ENCODE data around the gene MST1R.

MST1R gene

DNA sequence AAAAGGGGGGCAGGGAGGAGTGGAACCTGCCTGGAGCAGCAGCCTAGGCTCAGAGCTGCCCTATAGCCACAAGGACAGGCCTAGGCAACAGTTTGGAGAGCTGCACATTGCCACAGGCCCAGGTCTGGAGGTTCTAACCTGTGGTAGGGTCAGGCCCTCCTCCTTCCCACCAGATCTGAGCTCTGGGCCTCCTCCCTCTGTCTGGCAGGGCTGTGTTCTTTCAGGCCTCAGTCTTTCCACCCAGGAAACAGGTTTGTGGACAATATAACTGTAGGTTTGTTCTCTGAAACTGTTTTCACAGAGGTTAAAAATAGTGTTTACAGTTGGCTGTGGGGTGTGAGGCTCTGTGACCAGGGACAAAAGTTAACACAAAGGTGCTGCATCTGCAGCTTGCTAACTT is 25.0 kb downstream of the MST1R start:
- DNase-seq (ENCODE audit: low read depth in 2 of 2, low spot score in 1 of 2), result no peak

GRCh38 chr3:49877716-49878115 is 26.0 kb downstream of the MST1R start:
- DNase-seq (ENCODE audit: low read depth in 2 of 2, low spot score in 1 of 2), result no peak

GRCh38 chr3:49876567-49876966 is 27.1 kb downstream of the MST1R start:
- DNase-seq (ENCODE audit: low read depth in 2 of 2, low spot score in 1 of 2), result no peak

DNA sequence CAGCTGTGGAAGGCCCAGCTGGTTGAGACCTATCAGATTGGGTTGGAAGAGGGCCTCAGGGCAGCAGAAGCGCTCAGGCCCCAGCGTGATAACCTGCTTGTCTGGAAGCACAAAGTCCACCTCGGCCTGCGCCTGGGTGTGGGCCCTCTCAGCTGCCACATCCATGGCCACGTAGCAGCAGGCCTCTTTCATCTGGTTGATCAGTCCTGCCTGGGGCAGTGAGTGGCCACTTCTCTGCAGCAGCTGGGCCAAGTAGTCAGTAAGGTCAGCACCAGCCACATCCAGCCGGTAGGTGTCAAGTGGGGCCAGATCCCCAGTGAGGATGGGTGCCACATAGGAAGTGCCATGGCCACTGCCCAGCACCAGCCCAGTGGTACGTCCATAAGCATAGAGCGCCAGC is 30.1 kb downstream of the MST1R start:
- no peak for DNase-seq (ENCODE audit: low read depth in 2 of 2, low spot score in 1 of 2)

- DNase-seq (ENCODE audit: low read depth in 2 of 2, low spot score in 1 of 2), result no peak
Measured at GRCh38 chr3:49872801-49873281, 30.8 kb downstream of the MST1R start.

- no peak for DNase-seq (ENCODE audit: low read depth in 2 of 2, low spot score in 1 of 2)
Measured at GRCh38 chr3:49871531-49872153, 32.0 kb downstream of the MST1R start.

DNA sequence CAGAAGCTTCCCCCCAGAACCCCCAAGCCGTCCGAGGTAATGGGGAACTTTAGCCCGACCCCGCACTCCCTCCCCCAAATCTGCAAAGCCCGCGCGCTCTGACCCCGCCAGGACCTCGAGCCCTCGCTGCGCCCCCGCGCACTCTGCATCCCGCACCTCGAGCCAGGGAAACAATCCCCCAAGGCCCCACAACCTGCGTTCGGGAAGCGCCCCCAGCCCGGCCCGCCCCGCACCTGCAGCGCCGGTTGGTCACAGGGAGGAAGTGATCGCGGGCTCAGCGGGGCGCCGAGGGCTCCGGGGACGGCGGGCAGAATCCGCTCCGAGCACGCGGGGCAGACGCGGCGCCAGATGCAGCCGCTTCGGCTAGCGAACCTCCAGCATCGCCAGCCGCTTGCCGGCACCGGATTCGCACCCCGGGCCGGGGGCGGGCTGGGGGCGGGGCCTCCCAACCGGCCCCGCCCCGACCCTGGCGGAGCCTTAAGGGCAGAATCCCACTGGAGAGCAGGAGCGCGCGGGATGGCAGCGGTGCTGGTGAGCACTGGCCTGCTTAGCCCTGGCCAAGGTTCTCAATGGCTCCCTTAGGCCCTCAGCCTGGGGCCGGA is 34.0 kb downstream of the MST1R start, which contains the start of gene CAMKV:
Gene CAMKV, minus strand, starts transcription at position 382 of the 602 bp plus-strand sequence. CDS start 7,518 bp downstream, outside the sequence.
- no peak for DNase-seq (ENCODE audit: low read depth in 2 of 2, low spot score in 1 of 2)

DNA sequence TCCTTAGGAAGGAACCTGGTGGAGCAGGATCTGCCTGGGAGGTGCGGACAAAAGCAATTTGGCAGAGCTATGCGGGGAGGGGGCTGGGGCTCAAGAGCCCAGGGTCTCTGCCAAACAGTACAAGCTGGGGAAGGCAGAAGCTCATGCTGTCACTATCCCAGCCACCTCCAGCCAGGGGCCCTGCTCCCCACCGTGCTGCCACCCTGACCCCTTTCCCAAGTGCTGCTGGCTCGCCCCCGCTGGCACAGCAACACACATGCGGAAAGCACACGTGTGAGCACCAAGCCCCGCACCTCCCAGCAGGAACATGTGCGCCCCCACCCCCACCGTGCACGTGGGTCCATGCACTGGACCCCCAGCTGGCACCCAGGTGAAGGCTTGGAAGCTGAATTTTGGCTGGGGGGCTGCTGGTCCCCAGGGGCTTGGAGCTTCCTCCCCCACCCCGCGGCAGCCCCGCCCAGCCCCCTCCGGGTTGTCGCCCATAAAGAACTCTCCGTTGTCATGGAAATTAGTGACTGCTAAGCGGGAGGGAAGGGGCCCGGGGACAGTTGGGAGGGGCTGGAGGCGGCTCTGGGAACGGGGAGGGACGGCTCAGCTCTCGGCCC is 34.7 kb downstream of the MST1R start:
- DNase-seq (ENCODE audit: low read depth in 2 of 2, low spot score in 1 of 2), result no peak

DNA sequence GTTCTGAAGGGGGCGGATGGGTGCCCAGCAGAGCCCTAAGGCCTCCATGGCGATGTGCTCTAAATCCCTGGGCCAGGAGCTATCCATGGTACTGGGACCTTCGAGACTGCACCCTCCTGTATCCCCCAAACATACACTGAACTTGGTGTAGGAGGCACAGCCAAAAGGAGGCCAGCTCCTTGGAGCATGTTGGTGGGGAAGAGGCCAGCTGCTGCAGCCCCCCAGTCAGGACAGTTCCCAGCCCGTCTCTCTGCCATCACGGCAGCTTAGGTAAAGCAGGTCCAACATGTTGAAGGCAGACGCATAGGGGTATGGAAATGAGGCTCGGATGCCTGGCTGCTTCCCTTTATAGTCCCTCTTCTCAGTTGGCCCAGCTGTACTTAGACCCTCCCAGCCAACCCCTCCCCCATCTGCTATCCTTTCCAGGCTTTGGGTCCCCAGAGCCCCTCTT is 35.8 kb downstream of the MST1R start:
- no peak for DNase-seq (ENCODE audit: low read depth in 2 of 2, low spot score in 1 of 2)

GRCh38 chr3:49867400-49867799 is 36.3 kb downstream of the MST1R start:
- DNase-seq (ENCODE audit: low read depth in 2 of 2, low spot score in 1 of 2), result no peak

DNA sequence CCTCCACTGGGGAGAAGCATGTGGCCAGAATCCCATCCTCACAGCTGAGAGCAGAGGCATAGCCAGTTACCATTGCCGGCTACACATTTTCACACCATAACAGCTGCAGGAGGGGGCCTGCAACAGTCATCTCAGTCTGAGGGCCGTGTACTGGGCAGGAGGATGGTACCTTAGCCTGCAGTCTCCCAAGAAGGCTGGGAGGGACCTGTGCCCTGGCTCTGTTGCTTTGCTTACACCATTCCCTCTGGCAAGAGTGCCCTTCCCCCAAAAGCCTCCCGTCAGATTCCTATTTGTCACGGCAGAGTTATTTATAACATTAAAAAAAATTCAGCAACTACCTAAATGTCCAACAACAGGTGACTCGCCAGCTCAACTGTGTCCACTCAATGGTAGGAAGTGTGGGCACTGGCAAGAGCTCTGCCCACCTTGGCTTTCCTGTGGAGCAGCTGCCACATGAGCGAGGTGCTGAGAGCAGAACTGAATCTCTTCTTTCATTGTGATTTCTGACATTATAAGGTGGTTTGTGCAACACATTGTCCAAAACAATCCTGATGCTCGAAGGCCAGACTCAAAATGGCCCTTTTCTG is 38.4 kb downstream of the MST1R start:
- DNase-seq (ENCODE audit: low read depth in 2 of 2, low spot score in 1 of 2), result no peak

DNA sequence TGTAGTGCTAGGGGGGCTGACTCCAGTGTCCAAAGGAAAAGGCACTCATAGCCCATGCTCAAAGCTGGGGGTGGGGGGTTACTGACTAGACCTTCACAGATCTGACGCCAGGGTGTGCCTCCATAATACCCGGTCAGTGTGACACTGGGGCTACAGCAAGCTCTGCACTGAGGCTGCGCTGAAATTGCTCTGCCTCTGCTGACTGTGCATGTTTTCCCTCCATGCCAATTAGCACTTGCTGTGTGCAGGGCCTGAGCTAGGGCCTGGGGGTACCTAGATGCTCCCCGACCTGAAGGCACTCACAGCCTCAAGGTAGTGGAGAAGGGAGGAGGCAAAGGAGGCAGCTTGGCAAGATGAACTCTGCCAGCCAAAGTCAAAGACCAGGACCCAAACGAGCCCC is 39.2 kb downstream of the MST1R start:
- no peak for DNase-seq (ENCODE audit: low read depth in 2 of 2, low spot score in 1 of 2)

DNA sequence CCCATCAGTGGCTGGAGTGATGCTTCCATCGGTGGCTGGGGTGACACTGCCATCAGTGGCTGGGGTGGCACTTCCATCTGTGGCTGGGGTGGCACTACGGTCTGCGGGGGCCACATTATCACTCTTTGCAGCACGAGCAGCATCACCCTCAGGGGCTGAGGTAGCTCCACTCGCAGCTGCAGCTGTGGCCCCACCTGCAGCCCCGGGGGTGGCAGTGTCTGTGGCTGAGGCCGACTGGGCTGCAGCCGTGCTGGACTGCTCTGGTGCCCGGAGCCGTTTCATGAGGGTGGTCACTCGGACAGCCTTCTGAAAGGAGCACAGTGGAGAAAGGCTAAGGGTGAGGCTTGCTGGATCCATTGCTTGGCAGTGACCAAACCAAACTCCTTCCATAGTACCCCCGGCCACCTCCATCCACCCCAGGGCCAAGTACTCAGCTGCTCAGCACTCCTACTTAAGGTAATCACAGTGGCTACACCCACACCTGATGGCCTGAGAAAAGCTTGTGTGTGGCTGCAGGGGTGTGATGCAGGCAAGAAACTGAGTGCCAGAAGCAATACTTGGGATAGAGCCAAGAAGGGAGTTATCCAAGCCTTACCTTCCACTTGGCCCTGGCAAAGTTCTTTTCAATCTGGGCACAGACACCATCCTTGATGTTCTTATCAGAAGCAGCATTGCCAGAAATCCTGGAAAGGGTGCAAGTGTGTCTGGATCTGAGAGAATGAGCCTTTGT is 43.9 kb downstream of the MST1R start:
- DNase-seq (ENCODE audit: low read depth in 2 of 2, low spot score in 1 of 2), result no peak

DNA sequence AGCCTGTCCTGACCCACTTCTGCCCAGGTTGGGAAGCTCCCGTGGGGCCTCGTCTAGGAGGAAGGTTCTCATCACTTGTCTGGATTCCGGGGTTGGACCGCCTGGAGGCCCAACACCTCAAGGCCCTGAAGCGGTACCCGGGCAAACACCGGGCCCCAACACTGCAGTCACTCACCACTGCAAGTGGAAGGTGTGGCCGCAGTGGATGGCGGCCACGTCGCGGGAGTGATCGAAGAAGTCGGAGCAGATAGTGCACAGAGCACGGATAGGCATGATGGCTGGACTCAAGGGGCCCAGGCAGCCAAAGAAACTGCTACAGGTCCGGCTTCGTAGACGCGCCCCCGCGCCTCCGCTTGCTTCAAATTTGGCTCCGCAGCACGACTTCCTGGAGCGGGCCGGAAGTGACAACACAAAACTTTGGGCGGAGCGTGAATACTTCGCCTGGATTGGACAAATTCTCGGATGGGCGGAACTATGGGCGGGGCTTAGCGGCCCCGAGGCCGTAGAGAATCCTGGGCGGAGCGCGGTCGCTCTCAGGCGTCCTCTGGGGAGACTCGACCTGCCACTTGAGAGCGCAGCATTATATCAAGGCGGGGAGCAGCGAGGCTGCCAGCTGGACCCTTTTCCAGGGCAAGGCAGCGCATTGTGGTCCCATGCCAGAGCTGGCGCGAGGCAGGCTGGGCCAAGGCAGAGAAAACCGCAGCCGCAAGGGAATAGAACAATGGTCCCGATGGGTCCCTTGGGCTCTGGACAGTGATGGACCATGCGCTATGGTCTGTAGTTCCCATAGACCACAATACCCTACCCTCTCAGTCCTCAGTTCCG is 47.3 kb downstream of the MST1R start, which contains the start of gene TRAIP:
Gene TRAIP, minus strand, starts transcription at position 384 of the 825 bp plus-strand sequence. Its CDS starts 111 bp downstream, at position 273.
- DNase-seq (ENCODE audit: low read depth in 2 of 2, low spot score in 1 of 2), result peak; percentile 84 to 89

- no peak for DNase-seq (ENCODE audit: low read depth in 2 of 2, low spot score in 1 of 2)
Measured at GRCh38 chr3:49855662-49856061, 48.0 kb downstream of the MST1R start.

DNA sequence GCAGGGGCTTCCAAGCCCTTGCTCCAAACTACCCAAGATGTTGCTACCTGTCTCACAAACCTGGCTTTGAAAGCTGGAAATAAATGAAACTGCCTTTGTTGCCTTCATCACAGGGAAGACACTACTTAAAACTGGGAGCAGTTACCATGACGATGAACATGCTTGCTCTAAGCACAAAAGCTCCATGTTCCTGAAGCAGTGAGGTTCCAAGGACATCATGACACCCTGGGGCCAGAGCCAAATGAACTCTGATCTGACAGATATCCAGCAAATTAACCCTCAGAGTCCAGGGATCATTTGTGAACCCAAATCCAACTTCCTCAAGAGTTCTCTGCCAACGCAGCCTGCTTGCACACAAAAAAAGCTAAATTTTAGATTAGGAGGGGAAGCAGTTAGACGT is 58.0 kb downstream of the MST1R start:
- no peak for DNase-seq (ENCODE audit: low read depth in 2 of 2, low spot score in 1 of 2)

GRCh38 chr3:49844464-49845183 is 59.0 kb downstream of the MST1R start:
- DNase-seq (ENCODE audit: low read depth in 2 of 2, low spot score in 1 of 2), result no peak

- DNase-seq (ENCODE audit: low read depth in 2 of 2, low spot score in 1 of 2), result no peak
Measured at GRCh38 chr3:49842843-49843517, 60.7 kb downstream of the MST1R start.

GRCh38 chr3:49841806-49842205 is 61.9 kb downstream of the MST1R start:
- no peak for DNase-seq (ENCODE audit: low read depth in 2 of 2, low spot score in 1 of 2)

Measured in stimulated activated CD8-positive, alpha-beta memory T cell treated with anti-CD3 and anti-CD28 coated beads, Interleukin-4, amount 100 ng/mL, for 1 hour (primary cell).